OCI-M2 (cell line): ENCODE data around the gene PARP1.
"Not testable (repeated sequence)": the region's sequence is repeated elsewhere in the genome, so short reads cannot be mapped to it uniquely, and the experiment has no call there.

Source experiments
- DNase-seq: peaks from one replicate; lab custom pipeline; 2025; ENCODE audit not compliant: unreplicated experiment; lab: John Stamatoyannopoulos, UW

Gene PARP1

GRCh38 chr1:226355016-226355415 lies 52.9 kb downstream of the PARP1 start:
- DNase-seq, result no peak

- DNase-seq, result no peak
Observed at GRCh38 chr1:226353698-226354525, 54.0 kb downstream of the PARP1 start.

DNA sequence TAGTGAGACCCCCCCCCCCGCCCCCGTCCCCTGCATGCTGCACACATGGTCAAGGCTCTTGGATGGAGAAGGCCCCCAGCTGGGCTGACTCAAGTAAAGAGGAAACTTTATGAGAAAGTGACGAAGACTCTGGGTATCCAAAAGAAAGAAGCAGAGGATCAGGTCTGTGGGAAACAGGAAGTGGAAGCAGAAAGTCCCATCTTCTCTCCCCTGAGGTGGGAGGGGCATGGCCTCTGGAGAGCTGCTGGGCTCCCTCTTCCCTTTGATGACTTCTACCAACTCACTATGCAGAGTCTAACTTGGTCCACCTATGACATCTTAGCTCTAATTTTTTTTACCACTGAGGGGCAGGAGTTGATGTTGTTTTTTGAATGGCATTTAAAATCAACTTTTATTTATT lies 56.2 kb downstream of the PARP1 start:
- no peak for DNase-seq

DNA sequence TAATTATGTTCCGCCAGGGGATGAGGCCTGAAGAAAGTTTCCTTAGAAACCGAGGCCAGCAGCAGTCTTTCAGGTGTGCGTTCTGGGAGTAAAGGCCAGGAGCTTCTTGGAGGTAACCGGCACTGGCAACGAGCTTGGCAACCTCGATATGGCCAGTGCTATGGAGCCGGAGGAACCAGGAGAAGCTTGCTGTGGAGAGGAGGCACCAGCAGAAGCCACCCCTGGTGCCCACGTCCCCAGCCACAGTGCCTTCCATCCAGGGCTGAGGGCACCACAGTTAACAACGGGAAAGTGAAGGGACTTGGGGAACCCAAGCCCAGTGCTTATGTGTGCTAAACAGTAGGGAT lies 57.4 kb downstream of the PARP1 start:
- DNase-seq, result no peak

DNA sequence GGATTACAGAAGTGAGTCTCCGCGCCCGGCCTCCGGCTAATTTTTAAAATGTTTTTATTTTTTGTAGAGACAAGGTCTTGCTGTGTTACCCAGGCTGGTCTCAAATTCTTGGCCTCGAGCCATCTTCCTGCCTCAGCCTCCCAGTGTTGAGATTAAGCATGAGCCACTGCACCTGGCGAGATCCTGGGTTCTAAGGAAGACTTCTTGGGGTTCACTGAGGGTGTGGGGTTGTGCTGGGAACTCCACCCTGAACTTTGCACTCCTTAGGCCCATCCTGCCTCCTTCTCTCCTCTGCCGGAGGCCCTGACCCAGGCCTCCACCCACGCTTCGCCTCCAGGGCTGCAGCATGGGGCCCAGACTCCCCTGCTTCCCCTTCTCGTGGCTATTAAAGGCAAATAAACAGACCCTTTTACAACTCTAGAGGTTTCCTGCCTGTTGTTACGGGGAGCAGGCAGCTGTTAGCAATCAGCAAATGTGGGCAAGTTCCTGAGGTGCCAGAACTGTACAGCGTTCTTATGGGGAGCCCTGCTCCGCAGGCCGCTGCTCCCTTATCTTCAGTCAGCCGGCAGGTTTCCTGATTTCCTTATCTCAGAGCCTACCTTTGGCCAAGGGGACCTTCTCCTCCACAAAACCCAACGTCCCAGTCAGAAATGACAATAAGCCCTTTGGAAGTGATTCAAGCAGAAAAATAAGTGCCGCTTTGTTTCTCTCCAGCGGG lies 57.9 kb downstream of the PARP1 start:
- no peak for DNase-seq

- DNase-seq, result no peak
Observed at GRCh38 chr1:226349081-226349480, 58.8 kb downstream of the PARP1 start.

DNA sequence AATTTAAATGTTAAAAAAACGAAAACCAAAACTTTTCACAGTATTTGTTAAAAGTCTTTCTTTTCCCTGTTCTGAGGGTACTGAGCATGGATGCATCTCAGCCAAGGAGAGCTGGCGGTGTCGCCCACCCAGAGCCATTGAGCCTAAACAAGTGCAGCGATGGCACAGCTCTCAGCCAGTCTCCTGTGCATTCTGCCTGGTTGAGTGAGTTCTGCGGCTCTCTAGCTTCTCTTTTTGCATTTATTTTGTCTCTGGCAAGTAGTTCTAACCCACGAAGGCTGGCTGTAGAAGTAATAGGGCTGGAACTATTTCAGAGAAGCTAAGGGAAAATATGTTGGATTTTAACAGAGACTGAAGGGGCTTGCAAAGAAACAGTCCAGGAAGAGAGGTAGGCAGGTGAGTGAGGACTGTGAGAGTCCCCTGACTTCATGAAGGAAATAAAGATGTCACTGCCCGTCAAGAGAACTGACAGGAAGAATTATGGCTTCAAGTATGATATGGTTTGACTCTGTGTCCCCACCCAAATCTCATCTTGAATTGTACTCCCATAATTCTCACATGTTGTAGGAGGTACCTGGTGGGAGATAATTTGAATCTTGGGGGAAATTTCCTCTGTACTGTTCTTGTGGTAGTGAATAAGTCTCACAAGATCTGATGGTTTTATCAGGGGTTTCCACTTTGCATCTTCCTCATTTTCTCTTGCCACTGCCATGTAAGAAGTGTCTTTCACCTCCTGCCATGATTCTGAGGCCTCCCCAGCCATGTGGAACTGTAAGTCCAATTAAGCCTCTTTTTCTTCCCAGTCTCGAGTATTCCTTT lies 63.2 kb downstream of the PARP1 start:
- DNase-seq, result no peak

- no peak for DNase-seq
Observed at GRCh38 chr1:226342656-226343055, 65.2 kb downstream of the PARP1 start.

GRCh38 chr1:226340111-226340510 lies 67.8 kb downstream of the PARP1 start:
- DNase-seq, result not testable (repeated sequence)

- no peak for DNase-seq
Observed at GRCh38 chr1:226337276-226337875, 70.5 kb downstream of the PARP1 start.

GRCh38 chr1:226335661-226336060 lies 72.2 kb downstream of the PARP1 start:
- no peak for DNase-seq

- no peak for DNase-seq
Observed at GRCh38 chr1:226332947-226333346, 74.9 kb downstream of the PARP1 start.

DNA sequence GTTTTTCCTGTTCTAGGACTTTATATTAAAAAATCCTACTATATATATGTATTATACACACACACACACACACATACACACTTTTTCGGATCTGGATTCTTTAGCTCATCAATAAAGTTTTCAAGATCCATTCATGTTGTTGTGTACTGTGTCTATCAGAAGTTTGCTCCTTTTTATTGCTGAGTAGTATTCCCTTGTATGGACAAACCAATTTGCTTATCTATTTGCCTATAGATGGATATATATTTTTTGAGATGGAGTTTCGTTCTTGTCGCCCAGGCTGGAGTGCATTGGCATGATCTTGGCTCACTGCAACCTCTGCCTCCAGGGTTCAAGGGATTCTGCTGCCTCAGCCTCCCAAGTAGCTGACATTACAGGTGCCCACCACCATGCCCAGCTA lies 78.7 kb downstream of the PARP1 start:
- no peak for DNase-seq

- DNase-seq, result no peak
Observed at GRCh38 chr1:226327761-226328162, 80.1 kb downstream of the PARP1 start.

- no peak for DNase-seq
Observed at GRCh38 chr1:226325178-226325577, 82.7 kb downstream of the PARP1 start.

DNA sequence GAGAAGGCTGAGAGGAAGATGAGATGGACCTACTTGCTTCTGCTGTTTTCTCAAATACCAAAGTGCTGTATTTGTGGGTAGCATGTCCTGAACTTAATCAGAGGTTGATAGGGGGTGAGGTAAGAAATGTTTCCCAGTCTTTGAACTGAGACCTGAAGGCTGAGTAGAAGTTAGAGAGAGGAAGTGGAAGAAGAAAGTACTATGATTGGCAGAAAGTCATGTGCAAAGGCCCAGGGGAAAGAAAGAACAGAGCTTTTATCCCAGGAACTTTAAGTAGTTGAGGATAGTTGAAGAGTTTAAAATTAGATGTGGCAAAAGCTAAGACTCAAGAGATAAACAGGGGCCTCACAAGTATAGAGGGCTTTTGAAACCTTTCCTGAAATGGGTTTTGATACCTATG lies 83.4 kb downstream of the PARP1 start:
- DNase-seq, result no peak

GRCh38 chr1:226322986-226323385 lies 84.9 kb downstream of the PARP1 start:
- DNase-seq, result no peak

GRCh38 chr1:226320930-226321329 lies 87.0 kb downstream of the PARP1 start:
- DNase-seq, result no peak

GRCh38 chr1:226318471-226318870 lies 89.4 kb downstream of the PARP1 start:
- no peak for DNase-seq

DNA sequence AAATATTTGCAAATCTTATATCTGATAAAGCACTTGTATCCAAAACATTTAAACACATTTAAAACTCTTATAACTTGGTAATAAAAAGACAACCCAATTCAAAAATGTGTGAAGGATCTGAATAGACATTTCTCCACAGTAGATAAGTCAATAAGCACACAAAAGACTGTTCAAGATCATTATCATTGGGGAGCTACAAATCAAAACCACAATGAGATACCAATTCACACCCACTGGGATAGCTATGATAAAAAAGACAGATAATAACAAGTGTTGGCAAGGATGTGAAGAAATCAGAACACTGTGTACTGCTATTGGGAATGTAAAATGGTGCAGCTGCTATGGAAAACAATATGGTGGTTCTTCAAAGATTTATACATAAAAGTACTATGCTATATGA lies 93.8 kb downstream of the PARP1 start:
- no peak for DNase-seq

DNA sequence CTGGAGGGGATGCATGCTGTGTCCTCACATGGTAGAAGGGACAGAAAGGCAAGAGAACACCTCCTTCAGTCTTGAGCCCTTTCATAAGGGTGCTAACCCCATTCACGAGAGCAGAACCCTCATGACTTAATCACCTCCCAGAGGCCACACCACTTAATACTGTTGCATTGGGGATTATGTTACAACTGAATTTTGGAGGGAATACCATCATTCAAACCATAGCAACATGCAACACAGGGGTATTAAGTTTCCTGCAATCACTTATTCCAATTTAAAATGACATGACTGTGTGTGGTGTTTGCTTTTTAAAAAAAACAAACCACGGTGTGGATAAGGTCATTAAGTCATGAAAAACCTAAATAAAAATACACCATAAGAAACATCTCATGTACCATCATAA lies 95.8 kb downstream of the PARP1 start:
- DNase-seq, result no peak
